NCI-H2081 (cell line): ENCODE measurements around the gene TAF10.

Experiments used
- DNase-seq, 2 experiments: peaks; one replicate each; lab custom pipeline; 2025; lab: John Stamatoyannopoulos, UW

TAF10 gene

DNA sequence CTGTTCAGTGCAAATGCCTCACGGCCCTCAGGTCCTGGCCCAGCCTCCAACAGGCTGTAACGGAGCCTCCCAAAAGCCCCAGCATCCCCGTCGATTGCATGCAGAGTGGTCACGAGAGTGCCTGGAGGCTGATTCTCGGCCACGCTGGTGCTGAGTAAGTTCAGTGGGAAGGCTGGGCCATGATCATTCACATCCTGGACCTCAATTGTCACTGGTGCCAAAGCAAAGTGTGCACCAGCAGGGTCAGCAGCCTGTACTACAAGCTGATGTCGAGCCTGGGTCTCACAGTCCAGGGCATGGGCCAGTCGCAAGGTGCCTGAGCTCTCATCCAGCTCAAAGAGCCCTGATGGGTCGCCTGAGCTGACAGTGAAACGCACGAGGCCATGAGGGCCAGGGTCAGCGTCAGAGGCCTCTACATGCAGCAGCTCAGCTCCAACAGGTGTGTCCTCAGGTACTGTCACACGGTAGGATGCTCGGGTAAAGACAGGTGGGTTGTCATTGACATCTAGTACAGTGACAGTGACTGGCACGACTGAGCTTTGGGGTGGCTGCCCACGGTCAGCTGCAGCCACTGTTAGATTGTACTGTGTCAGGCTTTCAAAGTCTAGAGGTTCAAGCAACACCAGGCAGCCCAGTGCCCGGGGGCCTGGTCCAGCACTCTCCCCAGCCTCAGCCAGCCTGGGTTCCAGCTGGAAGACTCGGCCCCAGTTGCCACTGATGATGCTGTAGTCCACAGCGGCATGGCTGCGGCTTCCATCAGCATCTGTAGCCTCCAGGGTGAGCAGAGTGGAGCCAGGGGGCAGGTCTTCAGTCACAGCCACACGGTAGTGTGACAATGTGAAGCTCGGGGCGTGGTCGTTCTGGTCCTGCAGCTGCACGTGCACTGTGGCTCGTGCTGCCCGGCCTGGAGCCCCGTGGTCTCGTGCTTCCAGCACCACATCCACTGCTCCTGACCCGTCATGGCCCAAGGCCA is 11.7 kb upstream of the TAF10 start:
- no peak for DNase-seq

DNA sequence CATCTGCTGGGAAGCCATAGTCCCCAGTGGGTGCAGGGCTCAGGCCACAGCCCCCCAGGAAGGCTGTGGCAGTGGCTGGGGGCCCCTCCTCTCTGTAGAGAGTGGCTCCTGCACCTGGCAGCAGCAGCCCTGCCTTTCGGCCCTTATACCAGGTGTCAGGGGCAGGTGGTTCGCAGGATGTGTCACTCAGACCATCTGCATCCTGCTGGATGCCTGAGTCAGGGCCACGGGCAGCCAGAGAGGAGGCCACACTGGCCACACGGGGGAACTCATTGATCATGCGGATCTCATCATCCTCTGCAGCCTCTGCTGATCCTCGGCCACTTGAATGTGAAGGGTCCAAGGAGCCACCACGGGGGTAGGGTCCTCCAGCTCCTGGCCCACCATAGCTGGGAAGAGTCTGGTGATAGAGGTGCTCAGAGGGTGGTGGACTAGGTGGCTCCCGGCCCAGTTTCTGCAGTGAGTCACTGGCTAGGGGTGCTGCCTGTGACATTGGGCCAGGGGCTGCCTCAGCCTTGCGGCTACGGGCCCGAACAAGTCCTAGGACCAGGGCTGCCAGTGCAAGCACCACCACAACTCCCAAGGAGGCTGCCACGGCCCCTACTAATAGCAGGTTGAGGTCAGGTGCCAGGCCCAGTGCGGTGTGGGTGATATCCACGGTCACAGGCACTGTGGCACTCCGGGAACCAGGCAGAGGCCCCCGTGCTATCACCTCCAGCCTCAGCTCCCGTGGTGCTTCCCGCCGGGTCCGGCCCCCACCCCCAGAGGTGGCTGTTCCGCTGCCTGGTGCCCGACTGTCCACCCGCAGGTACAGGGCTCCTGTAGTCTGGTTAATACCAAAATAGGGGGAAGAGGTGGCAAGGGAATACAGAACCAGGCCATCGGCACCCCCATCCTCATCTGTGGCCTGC is 10.5 kb upstream of the TAF10 start:
- no peak for DNase-seq

DNA sequence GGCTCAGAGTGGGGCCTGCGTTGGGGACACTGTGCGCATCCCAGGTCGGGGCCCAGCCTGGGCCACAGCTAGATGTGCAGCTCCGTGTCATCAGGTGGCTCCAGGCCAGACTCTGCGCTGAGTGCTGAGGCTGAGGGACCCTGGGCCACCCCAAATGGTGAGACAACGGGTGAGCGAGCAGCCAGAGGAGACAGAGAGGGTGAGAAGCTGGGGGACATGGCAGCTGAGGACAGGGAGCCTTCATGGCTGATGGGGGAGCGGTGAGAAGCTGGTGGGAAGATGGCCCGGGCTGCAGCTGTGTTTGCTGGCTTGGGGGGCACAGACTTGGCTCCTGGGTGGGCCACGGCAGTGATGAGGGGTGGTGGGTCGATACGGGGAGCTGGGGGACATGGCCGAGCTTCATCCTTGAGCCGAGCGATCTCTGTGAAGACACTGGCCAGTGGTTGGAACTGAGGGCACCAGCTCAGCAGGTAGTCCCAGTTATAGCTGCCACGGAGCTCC is 9.7 kb upstream of the TAF10 start:
- no peak for DNase-seq

DNA sequence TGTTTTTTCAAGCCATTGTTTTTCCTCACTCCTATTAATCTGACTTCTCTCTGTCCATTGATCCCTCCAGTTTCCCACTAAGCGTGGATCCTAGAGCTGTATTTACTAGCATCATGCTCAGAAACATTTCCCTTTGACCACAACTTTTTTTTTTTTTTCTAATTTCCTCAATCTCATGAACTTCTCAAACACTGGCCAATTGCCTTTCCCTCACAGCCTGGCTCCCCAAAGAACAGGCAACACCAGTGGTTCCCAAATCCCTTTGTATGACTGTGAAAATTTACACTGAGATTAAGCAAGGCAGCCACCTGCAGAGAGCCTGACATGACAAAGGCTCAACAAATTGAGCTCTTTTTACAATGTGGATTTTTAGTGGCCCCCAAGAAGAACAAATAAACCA is 8.6 kb upstream of the TAF10 start:
- no peak for DNase-seq

DNA sequence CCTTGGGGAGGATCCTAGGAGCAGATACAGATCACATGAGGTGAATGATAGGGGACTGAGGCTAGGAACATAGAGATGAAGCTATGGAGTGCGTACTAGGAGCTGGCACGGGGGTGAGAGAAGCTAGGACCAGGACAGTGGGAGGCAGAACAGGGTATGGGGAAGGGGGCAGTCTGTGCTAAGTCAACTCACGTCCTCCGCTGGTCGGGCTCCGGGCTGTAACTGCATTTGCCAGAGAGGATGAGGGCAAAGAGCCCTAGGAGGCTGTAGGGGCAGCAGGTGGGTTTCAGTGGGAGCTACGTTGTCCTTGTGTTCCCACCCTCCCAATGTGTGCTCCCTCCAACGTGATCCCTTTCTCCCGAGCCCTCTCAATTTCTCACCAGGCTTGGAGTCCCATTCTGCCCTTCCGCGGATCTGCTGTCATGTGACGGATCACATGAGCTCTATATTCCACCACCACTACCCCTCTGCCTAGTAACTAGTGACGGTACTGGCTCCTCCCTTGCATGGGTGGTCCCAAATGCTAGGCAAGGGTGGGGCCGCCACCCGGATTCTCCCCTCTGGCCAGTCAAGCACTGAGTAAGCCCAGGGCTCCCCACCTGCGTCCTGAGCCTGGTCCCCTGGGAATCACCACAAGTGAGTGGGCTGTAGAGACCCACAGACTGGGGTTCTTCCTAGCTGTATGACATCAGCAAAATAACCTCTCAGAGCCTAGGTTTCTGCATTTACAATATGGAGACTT is 7.2 kb upstream of the TAF10 start, which contains the start of gene TPP1:
Gene TPP1 (minus strand): TSS at position 419 of the 742 bp plus-strand sequence. CDS start 22 bp downstream, at position 397.
- DNase-seq: peak; percentile 91 to 92

DNA sequence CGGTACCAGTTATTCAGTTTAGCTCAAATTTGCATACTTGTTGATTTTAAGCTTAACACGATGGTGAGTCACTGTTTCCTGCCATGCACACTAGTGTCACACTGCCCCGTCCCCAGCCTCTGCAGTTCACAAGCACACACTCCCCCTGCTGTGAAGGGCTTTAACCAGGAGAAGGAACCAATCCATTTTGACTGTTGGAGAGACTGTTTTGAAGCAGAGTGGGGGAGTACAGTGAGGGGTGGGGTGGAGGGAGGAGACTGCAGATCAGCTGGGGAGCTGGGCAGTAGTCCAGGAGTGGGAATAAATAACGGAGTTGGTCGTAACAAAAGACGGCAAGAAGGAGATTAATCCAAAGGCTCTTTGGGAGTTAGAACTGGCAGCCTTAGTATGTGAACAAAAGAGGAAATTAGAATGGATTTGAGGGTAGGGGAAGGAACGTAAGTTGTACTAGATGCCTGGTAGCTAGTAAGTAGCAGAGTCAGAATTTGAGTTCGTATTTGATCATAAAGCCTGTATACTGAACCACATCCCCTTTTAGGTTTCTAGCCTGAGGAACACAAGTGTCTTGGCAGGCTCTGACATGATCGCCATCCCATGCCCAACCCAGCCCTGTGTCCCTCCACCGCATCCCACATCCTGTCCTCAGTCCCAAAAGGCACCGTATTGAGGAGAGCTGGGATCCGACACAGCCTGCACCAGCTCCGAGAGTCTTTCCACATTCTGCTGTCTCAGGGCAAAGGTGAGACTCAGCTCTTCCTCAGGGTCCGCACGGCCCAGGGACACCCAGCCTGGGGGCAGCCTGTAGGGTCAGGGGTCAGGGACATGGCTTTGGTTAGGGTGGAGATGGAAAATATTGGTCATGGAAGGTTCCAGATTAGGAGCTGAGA is 6.3 kb upstream of the TAF10 start:
- DNase-seq: no peak

DNA sequence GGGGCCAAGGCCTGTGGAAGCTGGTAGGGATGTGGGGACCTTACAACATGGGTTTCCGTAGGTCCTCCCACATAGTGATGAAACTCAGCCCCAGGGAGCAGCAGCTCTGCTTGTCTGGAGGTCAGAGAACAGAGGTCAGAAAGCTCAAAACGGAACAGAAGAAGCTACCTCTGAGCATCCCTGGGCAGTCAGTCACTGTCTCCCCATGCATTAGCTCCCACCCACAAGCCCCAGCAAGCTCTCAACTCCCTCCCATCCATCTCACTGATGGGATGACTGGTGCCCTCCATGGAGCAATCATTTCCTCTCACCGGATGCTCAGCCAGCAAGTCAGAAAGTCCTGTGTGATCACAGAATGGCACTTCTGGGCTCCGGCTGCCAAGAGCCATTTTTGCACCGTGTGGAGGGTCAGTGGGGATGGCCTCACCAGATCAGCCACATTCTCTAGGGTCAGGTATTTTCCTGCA is 5.3 kb upstream of the TAF10 start:
- no peak for DNase-seq

DNA sequence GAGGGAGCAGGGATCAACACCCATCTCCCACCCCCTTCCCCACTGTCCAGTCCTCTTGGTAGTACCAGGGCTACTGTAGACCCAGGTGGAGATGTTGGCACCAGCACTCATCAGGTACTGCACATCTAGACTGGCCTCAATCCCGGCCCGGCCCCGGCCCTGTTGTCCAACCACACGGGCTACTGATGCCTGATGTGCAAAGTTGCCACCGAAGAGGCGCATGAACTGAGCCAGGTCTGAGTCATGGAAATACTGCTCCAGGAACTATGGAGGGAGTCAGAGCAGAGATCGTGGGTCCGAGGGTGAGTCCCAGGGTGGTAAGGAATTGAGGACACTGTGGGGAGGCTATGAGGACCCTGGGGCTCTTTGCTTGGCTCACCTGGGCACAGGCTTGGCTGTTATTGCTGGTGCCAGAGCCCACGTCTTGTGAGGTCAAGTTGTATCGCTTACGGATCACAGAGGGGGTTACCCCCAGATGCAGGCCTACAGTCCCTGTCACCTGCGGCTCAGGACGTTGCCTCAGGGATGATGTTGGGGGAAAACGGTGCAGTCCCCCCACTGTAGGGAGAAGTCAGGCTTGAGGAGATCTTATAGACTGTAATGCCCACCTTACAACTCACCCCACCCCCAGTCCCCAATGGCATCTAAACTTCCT is 4.7 kb upstream of the TAF10 start:
- DNase-seq: no peak

DNA sequence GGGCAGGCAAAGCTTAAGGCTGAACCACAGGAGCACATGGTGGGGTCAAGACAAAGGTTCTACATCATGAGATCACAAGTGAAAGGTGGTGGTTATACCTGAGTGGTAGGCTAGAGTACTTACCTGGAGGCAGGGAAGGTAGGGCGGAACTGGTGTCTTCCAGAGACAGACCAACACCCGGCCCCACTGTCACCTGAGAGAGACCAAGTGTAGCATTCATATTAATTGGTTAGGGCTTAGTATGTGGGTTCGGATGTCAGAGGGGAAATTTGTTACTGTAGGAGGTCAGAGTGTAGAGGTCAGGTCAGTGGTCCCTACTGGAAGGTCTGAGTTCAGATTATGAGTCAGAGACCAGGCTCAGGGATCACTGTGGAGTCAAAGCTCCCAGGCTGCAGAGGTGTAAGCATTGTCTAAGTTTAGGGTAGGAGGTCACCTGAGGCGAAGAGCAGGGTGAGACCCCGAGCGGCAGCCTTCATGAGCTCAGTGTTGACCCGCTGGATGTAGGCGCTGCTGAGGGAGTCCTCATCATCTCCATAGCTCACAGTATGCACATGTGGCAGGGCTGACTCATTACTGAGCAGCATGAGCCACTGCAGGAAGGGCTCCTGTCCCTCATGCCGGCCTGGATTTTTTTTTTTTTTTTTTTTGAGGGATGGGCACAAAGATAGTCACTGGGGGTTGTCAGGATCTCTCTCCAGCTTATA is 4.0 kb upstream of the TAF10 start:
- no peak for DNase-seq

DNA sequence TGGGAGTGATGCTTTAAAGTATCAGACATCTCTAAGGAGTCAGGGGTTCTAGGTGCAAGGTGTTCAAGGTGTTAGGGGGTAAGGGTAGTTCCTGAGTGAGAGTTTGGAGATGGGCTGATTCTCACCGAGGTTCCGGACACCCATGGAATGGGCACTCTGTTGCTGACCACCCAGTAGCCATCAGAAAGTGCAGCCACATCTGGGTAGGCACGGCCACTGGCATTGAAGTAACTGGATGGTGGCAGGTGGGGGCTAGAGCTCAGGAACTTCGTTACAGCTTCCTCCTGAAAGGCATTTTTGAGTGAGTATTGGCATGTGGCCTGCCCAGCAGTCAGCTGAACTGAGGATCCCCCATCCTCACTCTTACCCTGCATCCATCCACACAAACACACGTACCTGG is 3.0 kb upstream of the TAF10 start:
- no peak for DNase-seq

DNA sequence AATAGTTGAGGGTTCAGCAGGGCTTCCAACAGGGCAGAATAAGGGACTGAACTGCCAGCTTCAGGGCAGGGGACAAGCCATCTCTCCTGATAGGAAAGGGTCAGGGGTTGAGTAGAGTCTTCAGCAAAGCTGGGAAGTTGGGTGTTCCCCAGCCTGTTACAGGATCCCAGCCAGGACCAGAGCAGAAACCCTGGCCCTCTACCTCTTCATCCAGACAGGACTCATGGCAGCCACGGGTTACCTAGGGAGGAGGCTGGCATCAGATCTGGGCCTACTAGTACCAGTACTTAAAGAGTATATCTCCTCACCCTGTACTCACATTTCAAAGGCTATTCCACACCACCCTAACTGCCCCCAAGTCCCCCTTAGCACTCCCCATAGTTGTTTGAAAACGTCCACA is 2.4 kb upstream of the TAF10 start:
- DNase-seq: no peak

DNA sequence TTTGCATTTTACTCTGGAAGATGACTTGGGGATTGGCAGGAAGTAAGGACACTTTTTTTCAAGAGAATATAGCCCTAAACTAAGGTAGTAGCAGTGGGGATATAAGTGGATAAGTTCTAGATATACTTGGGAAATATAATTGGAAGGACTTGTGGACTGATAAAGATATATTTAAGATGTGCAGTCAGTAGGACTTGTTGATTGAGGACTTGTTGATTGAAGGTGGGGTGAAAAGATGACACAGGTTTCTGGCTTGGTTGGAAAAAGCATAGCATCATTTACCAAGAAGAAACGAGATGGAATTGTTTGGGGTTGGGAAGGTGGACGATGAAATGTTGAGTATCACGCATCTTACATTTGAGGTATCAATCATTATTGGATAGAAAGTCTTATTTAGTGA is 1.5 kb upstream of the TAF10 start:
- DNase-seq: no peak

DNA sequence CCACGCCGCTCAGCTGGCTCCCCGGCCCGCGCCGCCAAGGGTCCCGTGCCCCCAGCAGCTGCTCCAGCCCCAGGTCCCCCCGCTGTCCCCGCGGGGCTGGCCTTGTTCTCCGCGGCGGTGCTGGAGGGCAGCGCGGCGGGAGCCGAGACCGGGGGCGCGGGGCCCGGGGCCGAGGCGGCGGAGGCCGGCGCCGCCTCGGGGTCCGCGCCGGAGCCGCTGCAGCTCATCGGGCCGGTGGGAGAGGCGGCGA is 128 bp downstream of the TAF10 start:
- DNase-seq: no peak

DNA sequence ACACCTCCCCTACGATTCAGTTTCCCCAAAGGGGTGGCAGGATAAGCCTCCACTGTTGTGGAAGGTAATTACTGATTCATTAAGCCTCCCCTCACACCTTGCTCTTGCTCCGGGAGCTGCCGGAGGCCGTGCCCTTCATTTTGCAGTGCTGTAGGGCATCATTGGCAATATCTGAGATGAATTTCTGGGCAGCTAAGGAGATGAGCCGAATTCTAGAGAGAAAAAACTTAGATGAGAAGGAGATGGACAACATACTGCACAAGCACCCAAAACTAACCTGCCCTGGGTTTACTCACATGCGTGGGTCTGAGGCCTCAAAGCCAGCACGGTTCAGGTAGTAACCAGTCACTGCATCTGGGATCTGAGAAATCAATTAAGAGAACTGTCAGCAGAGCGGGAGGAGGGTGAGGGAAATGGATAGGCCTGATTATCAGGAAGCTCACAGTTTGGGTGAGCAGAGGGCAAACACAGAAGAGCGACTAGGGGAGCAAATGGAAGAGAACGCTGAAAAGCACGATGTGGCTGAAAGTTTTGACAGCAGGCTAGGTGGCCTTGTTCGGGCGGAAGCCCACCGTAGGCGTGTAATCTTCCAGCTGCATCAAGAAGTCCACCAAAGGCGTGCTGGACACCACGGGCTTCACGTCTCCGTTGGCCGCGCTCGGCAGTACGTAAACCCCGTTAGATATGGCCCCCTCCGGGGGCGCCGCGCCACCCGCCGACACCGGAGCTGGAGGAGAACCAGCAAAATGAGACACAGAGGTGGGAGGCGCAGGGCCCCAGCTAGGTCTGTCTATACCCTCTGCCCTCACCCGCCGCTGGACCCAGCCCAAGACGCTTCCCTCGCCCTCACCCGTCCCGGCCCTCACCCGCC is 689 bp downstream of the TAF10 start:
- DNase-seq: no peak

DNA sequence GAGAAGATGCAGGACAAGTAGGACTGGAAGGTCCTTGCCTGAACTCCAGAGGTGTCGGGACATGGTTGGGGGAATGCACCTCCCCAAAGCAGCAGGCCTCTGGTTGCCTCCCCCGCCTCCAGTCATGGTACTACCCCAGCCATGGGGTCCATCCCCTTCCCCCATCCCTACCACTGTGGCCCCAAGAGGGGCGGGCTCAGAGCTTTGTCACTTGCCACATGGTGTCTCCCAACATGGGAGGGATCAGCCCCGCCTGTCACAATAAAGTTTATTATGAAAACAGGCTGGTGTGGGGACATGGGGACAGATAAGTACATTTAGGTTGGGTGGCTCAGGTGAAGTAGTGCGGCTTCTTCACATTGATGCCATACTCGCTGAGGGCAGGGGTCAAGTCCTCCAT is 1.4 kb downstream of the TAF10 start:
- no peak for DNase-seq

DNA sequence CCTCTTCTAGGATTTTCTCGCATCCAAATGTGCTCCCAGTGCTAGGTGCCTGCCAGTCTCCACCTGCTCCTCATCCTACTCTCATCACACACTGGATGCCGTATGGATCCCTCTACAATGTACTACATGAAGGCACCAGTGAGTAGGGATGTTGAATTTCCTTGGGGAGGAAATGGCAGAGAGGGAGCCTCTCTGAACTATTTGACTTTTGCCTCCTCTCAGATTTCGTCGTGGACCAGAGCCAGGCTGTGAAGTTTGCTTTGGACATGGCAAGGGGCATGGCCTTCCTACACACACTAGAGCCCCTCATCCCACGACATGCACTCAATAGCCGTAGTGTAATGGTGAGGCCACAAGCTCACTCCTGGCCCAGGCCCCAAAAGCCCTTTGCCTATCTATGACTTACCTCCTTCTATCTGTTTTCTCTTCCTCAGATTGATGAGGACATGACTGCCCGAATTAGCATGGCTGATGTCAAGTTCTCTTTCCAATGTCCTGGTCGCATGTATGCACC is 2.5 kb downstream of the TAF10 start:
- DNase-seq: no peak

DNA sequence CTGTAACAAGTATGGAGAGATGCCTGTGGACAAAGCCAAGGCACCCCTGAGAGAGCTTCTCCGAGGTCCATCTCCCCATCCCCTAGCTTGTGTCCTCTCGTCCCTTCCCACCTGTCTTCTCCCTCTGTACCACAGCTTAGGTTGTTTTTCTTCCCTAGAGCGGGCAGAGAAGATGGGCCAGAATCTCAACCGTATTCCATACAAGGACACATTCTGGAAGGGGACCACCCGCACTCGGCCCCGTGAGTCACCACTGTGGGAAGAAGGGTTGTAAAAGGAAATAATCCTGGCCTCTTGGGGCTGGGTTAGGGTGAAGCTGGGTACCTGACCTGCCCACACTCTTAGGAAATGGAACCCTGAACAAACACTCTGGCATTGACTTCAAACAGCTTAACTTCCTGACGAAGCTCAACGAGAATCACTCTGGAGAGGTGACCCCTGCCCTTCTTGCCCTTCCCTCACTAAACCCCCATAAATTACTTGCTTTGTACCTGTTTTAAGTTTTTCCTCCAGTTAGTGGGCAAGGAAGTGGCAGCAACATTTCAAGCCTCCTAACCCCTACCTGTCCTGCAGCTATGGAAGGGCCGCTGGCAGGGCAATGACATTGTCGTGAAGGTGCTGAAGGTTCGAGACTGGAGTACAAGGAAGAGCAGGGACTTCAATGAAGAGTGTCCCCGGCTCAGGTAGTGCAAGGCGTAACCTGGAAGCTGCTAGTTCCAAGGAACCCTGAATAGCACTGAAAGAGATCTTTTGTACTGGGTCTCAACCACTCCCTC is 3.1 kb downstream of the TAF10 start:
- DNase-seq: no peak

DNA sequence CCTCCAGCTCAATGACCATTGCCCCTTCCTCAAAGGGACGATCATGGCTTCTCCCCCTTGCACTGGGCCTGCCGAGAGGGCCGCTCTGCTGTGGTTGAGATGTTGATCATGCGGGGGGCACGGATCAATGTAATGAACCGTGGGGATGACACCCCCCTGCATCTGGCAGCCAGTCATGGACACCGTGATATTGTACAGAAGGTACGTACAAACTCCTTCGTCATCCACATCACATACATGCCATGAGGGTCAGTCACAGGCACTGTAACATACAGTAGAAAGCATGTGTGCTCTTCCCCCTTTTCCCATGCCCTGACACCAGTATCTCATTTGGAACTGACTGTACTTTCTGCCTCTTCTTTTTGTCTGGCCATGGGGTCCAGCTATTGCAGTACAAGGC is 4.0 kb downstream of the TAF10 start:
- no peak for DNase-seq
